ENCODE results near the gene FMN1. TPM values are rescaled to one million over a fixed set of nuclear protein-coding genes. Genes with fewer than 3 reads are reported as not detected.

FMN1 gene
- total and polyA plus RNA-seq, 7 donors, result 3.0 to 19.9 (median 6.7) TPM

- DNase-seq, result no peak
- 83 to 84% methylated on average over 8 of the region's 8 CpGs for WGBS, 2 donors
- H3K9me3 ChIP-seq, result peaks cover 0 to 7% (median 3%) of the 10 kb centered on the region in 4 donors
- no peaks in the 10 kb centered on the region for H3K36me3 ChIP-seq
- no peak overlapping the region for H3K4me3 ChIP-seq
- H3K27ac ChIP-seq, result no peak overlapping the region
- intact Hi-C loops (cut with DNase I), result no loop called here
- H3K27me3 ChIP-seq, result no peaks in the 10 kb centered on the region
- no peak for TF ChIP-seq EP300 (IDR thresholded peaks at IDR 0.05)
- TF ChIP-seq POLR2A (IDR thresholded peaks at IDR 0.05), result no peak
- no peak for TF ChIP-seq POLR2AphosphoS5 (IDR thresholded peaks at IDR 0.05)
- TF ChIP-seq CTCF (IDR thresholded peaks at IDR 0.05), result no peak
- H3K4me1 ChIP-seq, result no peaks in the 10 kb centered on the region
These were observed 149.3 kb downstream of the FMN1 start for GRCh38 chr15:33045066-33045810.

- TF ChIP-seq POLR2AphosphoS5 (IDR thresholded peaks at IDR 0.05) (no peak), EP300 (IDR thresholded peaks at IDR 0.05) (no peak), CTCF (IDR thresholded peaks at IDR 0.05) (no peak), POLR2A (IDR thresholded peaks at IDR 0.05) (no peak)
- Histone ChIP-seq H3K9me3 (peaks cover 0 to 7% (median 3%) of the 10 kb centered on the region in 4 donors), H3K27ac (no peak overlapping the region), H3K36me3 (no peaks in the 10 kb centered on the region), H3K4me1 (no peaks in the 10 kb centered on the region), H3K4me3 (no peak overlapping the region), H3K27me3 (no peaks in the 10 kb centered on the region)
- DNase-seq, result no peak
- intact Hi-C loops (cut with DNase I), result no loop called here
- 82 to 83% methylated on average over 1 of the region's 1 CpG for WGBS, 2 donors
These were observed 149.9 kb downstream of the FMN1 start for GRCh38 chr15:33044598-33044997.

GRCh38 chr15:33043636-33044035, 150.9 kb downstream of the FMN1 start:
- intact Hi-C loops (cut with DNase I), result no loop called here
- TF ChIP-seq POLR2AphosphoS5 (IDR thresholded peaks at IDR 0.05), result no peak
- no peak for TF ChIP-seq CTCF (IDR thresholded peaks at IDR 0.05)
- no peak for TF ChIP-seq EP300 (IDR thresholded peaks at IDR 0.05)
- TF ChIP-seq POLR2A (IDR thresholded peaks at IDR 0.05), result no peak
- Histone ChIP-seq H3K4me3 (no peak overlapping the region), H3K27ac (no peak overlapping the region), H3K4me1 (no peaks in the 10 kb centered on the region), H3K36me3 (no peaks in the 10 kb centered on the region), H3K9me3 (peaks cover 0 to 7% (median 3%) of the 10 kb centered on the region in 4 donors), H3K27me3 (no peaks in the 10 kb centered on the region)
- DNase-seq, result no peak
- 81 to 83% methylated on average over 4 of the region's 4 CpGs for WGBS, 2 donors

- 88 to 96% methylated on average over 1 of the region's 1 CpG for WGBS, 2 donors
- intact Hi-C loops (cut with DNase I), result no loop called here
- H3K36me3 ChIP-seq, result no peaks in the 10 kb centered on the region
- peaks cover 0 to 7% (median 3%) of the 10 kb centered on the region in 4 donors for H3K9me3 ChIP-seq
- DNase-seq, result no peak
- no peak overlapping the region for H3K27ac ChIP-seq
- no peaks in the 10 kb centered on the region for H3K27me3 ChIP-seq
- TF ChIP-seq POLR2A (IDR thresholded peaks at IDR 0.05) (no peak), POLR2AphosphoS5 (IDR thresholded peaks at IDR 0.05) (no peak), CTCF (IDR thresholded peaks at IDR 0.05) (no peak), EP300 (IDR thresholded peaks at IDR 0.05) (no peak)
- H3K4me3 ChIP-seq, result no peak overlapping the region
- H3K4me1 ChIP-seq, result no peaks in the 10 kb centered on the region
These were observed 154.0 kb downstream of the FMN1 start for GRCh38 chr15:33040496-33040895.

- Histone ChIP-seq H3K27ac (no peak overlapping the region), H3K36me3 (no peaks in the 10 kb centered on the region), H3K9me3 (no peaks in the 10 kb centered on the region), H3K27me3 (no peaks in the 10 kb centered on the region), H3K4me3 (no peak overlapping the region), H3K4me1 (no peaks in the 10 kb centered on the region)
- no peak for TF ChIP-seq POLR2AphosphoS5 (IDR thresholded peaks at IDR 0.05)
- no peak for TF ChIP-seq POLR2A (IDR thresholded peaks at IDR 0.05)
- no peak for TF ChIP-seq CTCF (IDR thresholded peaks at IDR 0.05)
- no peak for TF ChIP-seq EP300 (IDR thresholded peaks at IDR 0.05)
- intact Hi-C loops (cut with DNase I), result no loop called here
- no peak for DNase-seq
These were observed 159.9 kb downstream of the FMN1 start for GRCh38 chr15:33034588-33034987.
